Endothelial cell of umbilical vein (primary cell): Measurements from ENCODE around the gene CERS6. TPM values are rescaled to one million over a fixed set of nuclear protein-coding genes. Genes with fewer than 3 reads are reported as not detected.
A peak's percentile ranks its signal among the peaks of the same experiment; 100 is the strongest.

Experiments
- BruUV-seq: library from RNA; stranded (reverse); fragments of 400-500 nt; replicated peaks from 2 replicates; lab custom pipeline; 2021; lab: Mats Ljungman, UMichigan
- CTCF ChIA-PET: fragments of 300-600, 350-600 bp; sonication (Branson Sonifier 250); formaldehyde crosslinking; loops from one replicate; lab custom pipeline; 2021; ENCODE audit warnings: antibody characterized with exemption, inconsistent platforms; lab: Charles Lee
- POLR2A ChIA-PET: fragments of 300-600, 350-600 bp; sonication (Branson Sonifier 250); formaldehyde crosslinking; loops from one replicate; lab custom pipeline; 2021; ENCODE audit warnings: antibody characterized with exemption, inconsistent platforms; lab: Charles Lee
- DNase-seq: peaks from one replicate; pipeline ENCODE4 v3.0.0-alpha.2; 2011; ENCODE audit warnings: low read depth, low spot score
- FAIRE-seq: peaks from 2 replicates; lab custom pipeline; 2011; peaks lifted over from hg19 to GRCh38; lab: Jason Lieb, UNC
- H2AFZ ChIP-seq: 2 replicates; pipeline ENCODE4 v1.6.0; 2012; ENCODE audit warnings: low read depth, low read length, control low read depth, inconsistent platforms
- H3K27ac ChIP-seq: 2 replicates; pipeline ENCODE4 v1.5.1; 2011; ENCODE audit warnings: low read depth, mild to moderate bottlenecking, control low read depth, low read length, moderate library complexity; ENCODE audit not compliant: insufficient read depth
- H3K27me3 ChIP-seq, 2 experiments: 2 replicates each; pipeline versions ENCODE4 v1.6.0 to v1.6.1; 2011; ENCODE audit warnings: low read length in 2 of 2, mixed read lengths in 1 of 2; ENCODE audit not compliant: control insufficient read depth in 2 of 2, insufficient read depth in 2 of 2
- H3K36me3 ChIP-seq, 2 experiments: 2 replicates in 1 of 2; 3 replicates in 1 of 2; pipeline ENCODE4 v1.5.1; 2011; ENCODE audit warnings: low read length in 2 of 2, mild to moderate bottlenecking in 1 of 2, moderate library complexity in 1 of 2; ENCODE audit not compliant: control insufficient read depth in 2 of 2, insufficient read depth in 2 of 2; ENCODE audit errors: extremely low read depth in 1 of 2
- H3K4me1 ChIP-seq: 3 replicates; pipeline ENCODE4 v1.5.1; 2011; ENCODE audit warnings: mild to moderate bottlenecking, low read length; ENCODE audit not compliant: control insufficient read depth, insufficient read depth; ENCODE audit errors: extremely low read depth
- H3K4me2 ChIP-seq: 2 replicates; pipeline ENCODE4 v1.6.1; 2011; ENCODE audit warnings: low read length, control low read depth, mixed read lengths; ENCODE audit not compliant: insufficient read depth
- H3K4me3 ChIP-seq, 3 experiments: fragments of 200-600 bp in 1 of 3; sonication (generic), shearing (Covaris generic) in 1 of 3; replicated peaks in 1 of 3; 2 replicates each; pipeline ENCODE4 v1.5.1; 2011 to 2016; ENCODE audit warnings: control low read depth in 3 of 3, low read length in 3 of 3, mild to moderate bottlenecking in 2 of 3, inconsistent platforms in 1 of 3, low read depth in 1 of 3, moderate library complexity in 1 of 3; ENCODE audit not compliant: insufficient read depth in 1 of 3
- H3K79me2 ChIP-seq: 2 replicates; pipeline ENCODE4 v1.6.0; 2012; ENCODE audit warnings: low read length, inconsistent platforms; ENCODE audit not compliant: control insufficient read depth, insufficient read depth
- H3K9ac ChIP-seq: replicated peaks from 2 replicates; pipeline ENCODE3; 2011; ENCODE audit warnings: low read length, control low read depth; ENCODE audit not compliant: insufficient read depth; ENCODE audit errors: extremely low read depth
- H3K9me1 ChIP-seq: replicated peaks from 3 replicates; pipeline ENCODE4 v1.6.0; 2011; ENCODE audit warnings: mild to moderate bottlenecking, low read length; ENCODE audit not compliant: control insufficient read depth, insufficient read depth; ENCODE audit errors: extremely low read depth
- H3K9me3 ChIP-seq: replicated peaks from 2 replicates; pipeline ENCODE4 v1.5.1; 2012; ENCODE audit warnings: low read length, inconsistent platforms; ENCODE audit not compliant: control insufficient read depth, insufficient read depth
- H4K20me1 ChIP-seq: replicated peaks from 2 replicates; pipeline ENCODE3; 2011; ENCODE audit warnings: mild to moderate bottlenecking, low read length; ENCODE audit not compliant: control insufficient read depth, insufficient read depth; ENCODE audit errors: extremely low read depth
- EZH2 ChIP-seq: IDR thresholded peaks from 2 replicates; pipeline ENCODE4 v1.6.1; 2012; ENCODE audit warnings: borderline replicate concordance, low read depth, mild to moderate bottlenecking, moderate library complexity, low read length, inconsistent platforms; ENCODE audit not compliant: severe bottlenecking
- FOS ChIP-seq: IDR thresholded peaks from 2 replicates; pipeline ENCODE4 v1.6.1; 2011; ENCODE audit warnings: mild to moderate bottlenecking, low read length, moderate library complexity, borderline replicate concordance; ENCODE audit not compliant: insufficient read depth
- GATA2 ChIP-seq: IDR thresholded peaks from 2 replicates; pipeline ENCODE4 v1.7.0; 2011; ENCODE audit warnings: low read depth, mild to moderate bottlenecking, moderate library complexity, mixed read lengths, low read length; ENCODE audit not compliant: insufficient read length, insufficient read depth
- JUN ChIP-seq: IDR thresholded peaks from 2 replicates; pipeline ENCODE4 v1.6.1; 2011; ENCODE audit warnings: borderline replicate concordance, low read depth; ENCODE audit not compliant: insufficient read length, insufficient read depth
- MYC ChIP-seq: IDR thresholded peaks from one replicate; pipeline ENCODE4 v1.6.1; 2011; ENCODE audit warnings: mild to moderate bottlenecking, low read depth, low read length
- POLR2A ChIP-seq: IDR thresholded peaks from 2 replicates; pipeline ENCODE4 v1.6.1; 2012; ENCODE audit warnings: low read depth, mild to moderate bottlenecking, control low read depth, low read length
- POLR2AphosphoS5 ChIP-seq: IDR thresholded peaks from 2 replicates; pipeline ENCODE4 v1.6.1; 2012; ENCODE audit warnings: low read depth, mild to moderate bottlenecking, control low read depth, low read length, moderate library complexity; ENCODE audit not compliant: insufficient read depth
- dilution Hi-C: fragments of 300-500 bp; cut with MboI; formaldehyde crosslinking; loops from one replicate; pipeline ENCODE4 v1.15.0; 2019; ENCODE audit warnings: low sequenced_read_pairs; ENCODE audit not compliant: extremely low pct_ligation_motif_present
- intact Hi-C: fragments of 100-400 bp; cut with micrococcal nuclease; formaldehyde crosslinking; loops from one replicate; pipeline ENCODE4 v1.10.0; 2022
- polyA plus RNA-seq, 4 experiments: library from polyadenylated mRNA; depleted of rRNA in 3 of 4; stranded (reverse) in 3 of 4; unstranded in 1 of 4; fragments of >200 nt; gene quantifications; 2 replicates each; pipeline versions ENCODE4 v1.2.1 to v1.2.3, GENCODE V29; 2011 to 2012; ENCODE audit warnings: missing spikeins in 1 of 4
- total RNA-seq: library from RNA; stranded (reverse); gene quantifications from 2 replicates; pipeline ENCODE4 v1.2.3, GENCODE V29; 2021
- TF ChIP-seq, protein P1 (sequence below), 2 donors: IDR thresholded peaks; 1 replicate in 1 of 2; 2 replicates in 1 of 2; pipeline ENCODE4 v1.5.1; 2011; ENCODE audit warnings: low read length in 2 of 2, mild to moderate bottlenecking in 2 of 2, moderate library complexity in 2 of 2, control low read depth in 1 of 2, inconsistent platforms in 1 of 2, low read depth in 1 of 2; ENCODE audit not compliant: insufficient read depth in 1 of 2; ENCODE audit errors: extremely low read depth in 1 of 2
- TF ChIP-seq, protein P2 (sequence below): IDR thresholded peaks from 2 replicates; pipeline ENCODE4 v1.6.1; 2011; ENCODE audit not compliant: insufficient read depth, insufficient read length

The CERS6 gene
- total and polyA plus RNA-seq, 2 donors (not counting 3 experiments of a cell fraction or from before 2014, with no cell fraction given) = 2.7 to 11.7 TPM

- no peaks in the 10 kb centered on the region for H3K9me1 ChIP-seq
- H3K79me2 ChIP-seq = no peaks in the 10 kb centered on the region
- peaks cover 17% of the 10 kb centered on the region for H3K4me1 ChIP-seq
- FAIRE-seq = no peak
- ChIA-PET CTCF (interaction anchor here (0.9 to 4.2 kb wide), 5 partner anchors 12 to 337 kb away, joined by 3 to 76 read pairs (median 3); no protein-coding TSS in a partner anchor), POLR2A (no interaction called here)
- no peaks in the 10 kb centered on the region for H3K36me3 ChIP-seq
- dilution Hi-C loops = no loop called here
- H3K27me3 ChIP-seq = no peaks in the 10 kb centered on the region
- H3K27ac ChIP-seq = peak overlapping the region; percentile 65
- intact Hi-C loops = loop anchor here (5.0 kb wide), 1 partner anchor 72 kb away; no protein-coding TSS in a partner anchor
- H3K4me2 ChIP-seq = no peak overlapping the region
- no peaks in the 10 kb centered on the region for H4K20me1 ChIP-seq
- TF ChIP-seq POLR2AphosphoS5 (no peak), JUN (no peak), FOS (no peak)
- no TSS peak for BruUV-seq
- H3K9me3 ChIP-seq = no peaks in the 10 kb centered on the region
- no peak overlapping the region for H3K4me3 ChIP-seq
- H3K9ac ChIP-seq = no peak overlapping the region
- DNase-seq = no peak
- H2AFZ ChIP-seq = no peak overlapping the region
Measured at GRCh38 chr2:168684921-168685599, 229.0 kb downstream of the CERS6 start.

- Histone ChIP-seq H3K27me3 (no peaks in the 10 kb centered on the region), H3K4me1 (peaks cover 17% of the 10 kb centered on the region), H3K9ac (peak overlapping the region; percentile 3), H3K36me3 (no peaks in the 10 kb centered on the region), H2AFZ (peak overlapping the region; percentile 10), H3K27ac (peak overlapping the region; percentile 65), H3K4me3 (peak overlapping the region in 1 of 3 experiments; percentile 9), H3K79me2 (no peaks in the 10 kb centered on the region), H3K4me2 (peak overlapping the region; percentile 71), H3K9me1 (no peaks in the 10 kb centered on the region), H3K9me3 (no peaks in the 10 kb centered on the region), H4K20me1 (no peaks in the 10 kb centered on the region)
- TSS peak; percentile 28 for BruUV-seq
- ChIA-PET POLR2A (no interaction called here), CTCF (interaction anchor here (0.7 to 4.2 kb wide), 17 partner anchors 12 to 338 kb away, joined by 3 to 76 read pairs (median 4); no protein-coding TSS in a partner anchor)
- intact Hi-C loops (loop anchor here (1.0 to 5.0 kb wide), 4 partner anchors 53 to 340 kb away; partner anchors contain the start of gene CERS6), dilution Hi-C loops (no loop called here)
- FAIRE-seq (peak; percentile 91), DNase-seq (peak; percentile 81)
- TF ChIP-seq EZH2 (no peak), MYC (no peak), FOS (peak; percentile 24), POLR2A (no peak), GATA2 (peak; percentile 74), POLR2AphosphoS5 (no peak), JUN (no peak)
- TF ChIP-seq, protein P1, sequence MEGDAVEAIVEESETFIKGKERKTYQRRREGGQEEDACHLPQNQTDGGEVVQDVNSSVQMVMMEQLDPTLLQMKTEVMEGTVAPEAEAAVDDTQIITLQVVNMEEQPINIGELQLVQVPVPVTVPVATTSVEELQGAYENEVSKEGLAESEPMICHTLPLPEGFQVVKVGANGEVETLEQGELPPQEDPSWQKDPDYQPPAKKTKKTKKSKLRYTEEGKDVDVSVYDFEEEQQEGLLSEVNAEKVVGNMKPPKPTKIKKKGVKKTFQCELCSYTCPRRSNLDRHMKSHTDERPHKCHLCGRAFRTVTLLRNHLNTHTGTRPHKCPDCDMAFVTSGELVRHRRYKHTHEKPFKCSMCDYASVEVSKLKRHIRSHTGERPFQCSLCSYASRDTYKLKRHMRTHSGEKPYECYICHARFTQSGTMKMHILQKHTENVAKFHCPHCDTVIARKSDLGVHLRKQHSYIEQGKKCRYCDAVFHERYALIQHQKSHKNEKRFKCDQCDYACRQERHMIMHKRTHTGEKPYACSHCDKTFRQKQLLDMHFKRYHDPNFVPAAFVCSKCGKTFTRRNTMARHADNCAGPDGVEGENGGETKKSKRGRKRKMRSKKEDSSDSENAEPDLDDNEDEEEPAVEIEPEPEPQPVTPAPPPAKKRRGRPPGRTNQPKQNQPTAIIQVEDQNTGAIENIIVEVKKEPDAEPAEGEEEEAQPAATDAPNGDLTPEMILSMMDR (IDR thresholded peaks at IDR 0.05; ENCODE audit: extremely low read depth in 1 of 2, insufficient read depth in 1 of 2, low read depth in 1 of 2, low read length in 2 of 2) = no peak
- TF ChIP-seq, protein P2, sequence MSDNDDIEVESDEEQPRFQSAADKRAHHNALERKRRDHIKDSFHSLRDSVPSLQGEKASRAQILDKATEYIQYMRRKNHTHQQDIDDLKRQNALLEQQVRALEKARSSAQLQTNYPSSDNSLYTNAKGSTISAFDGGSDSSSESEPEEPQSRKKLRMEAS = no peak
Measured at GRCh38 chr2:168685600-168686451, 229.8 kb downstream of the CERS6 start.
